A673 (cell line): Measurements from ENCODE around the gene ATP5F1C. TPM values are rescaled to one million over a fixed set of nuclear protein-coding genes. Genes with fewer than 3 reads are reported as not detected.

ENCODE experiments used
- BruUV-seq: library from RNA; stranded (reverse); fragments of 400-500 nt; replicated peaks from 2 replicates; lab custom pipeline; 2021; lab: Mats Ljungman, UMichigan
- CTCF ChIA-PET: fragments of 300-600 bp; sonication (Branson Sonifier 250); formaldehyde crosslinking; loops from one replicate; lab custom pipeline; 2022; ENCODE audit warnings: antibody characterized with exemption; lab: Charles Lee
- POLR2A ChIA-PET: fragments of 300-600 bp; sonication (Branson Sonifier 250); formaldehyde crosslinking; loops from one replicate; lab custom pipeline; 2022; ENCODE audit warnings: antibody characterized with exemption; ENCODE audit not compliant: low non-redundant PET; lab: Charles Lee
- DNase-seq: peaks from one replicate; pipeline ENCODE4 v3.0.0-alpha.2; 2015; ENCODE audit warnings: low spot score
- H3K27ac ChIP-seq: fragments of 200-600 bp; sonication (generic); 2 replicates; pipeline ENCODE4 v1.5.1; 2016; ENCODE audit warnings: mixed run types, low read depth, mild to moderate bottlenecking, mixed read lengths, antibody characterized with exemption, low read length; ENCODE audit not compliant: poor library complexity, severe bottlenecking
- H3K27me3 ChIP-seq: fragments of 200-600 bp; sonication (generic); replicated peaks from 2 replicates; pipeline ENCODE4 v1.6.1; 2017; ENCODE audit warnings: mixed run types, low read depth, mild to moderate bottlenecking, mixed read lengths, antibody characterized with exemption, low read length; ENCODE audit not compliant: insufficient read depth, poor library complexity
- H3K36me3 ChIP-seq: fragments of 200-600 bp; sonication (generic); 2 replicates; pipeline ENCODE4 v1.6.1; 2016; ENCODE audit warnings: mixed run types, mild to moderate bottlenecking, mixed read lengths, antibody characterized with exemption, low read length; ENCODE audit not compliant: insufficient read depth, poor library complexity, severe bottlenecking
- H3K4me1 ChIP-seq: fragments of 200-600 bp; sonication (generic); 2 replicates; pipeline ENCODE4 v1.6.1; 2017; ENCODE audit warnings: mixed run types, mild to moderate bottlenecking, mixed read lengths, antibody characterized with exemption, low read length; ENCODE audit not compliant: insufficient read depth, poor library complexity, severe bottlenecking
- H3K4me3 ChIP-seq: fragments of 200-600 bp; sonication (generic); 2 replicates; pipeline ENCODE4 v1.5.1; 2016; ENCODE audit warnings: low read depth, mixed run types, mild to moderate bottlenecking, mixed read lengths, low read length; ENCODE audit not compliant: poor library complexity, severe bottlenecking
- H3K9me3 ChIP-seq: fragments of 200-600 bp; sonication (generic); 2 replicates; pipeline ENCODE4 v1.6.1; 2016; ENCODE audit warnings: mixed run types, low read depth, mild to moderate bottlenecking, mixed read lengths, antibody characterized with exemption, low read length; ENCODE audit not compliant: poor library complexity, severe bottlenecking
- CTCF ChIP-seq: fragments of 300-800, 200-600 bp; sonication (generic); conservative IDR thresholded peaks from 2 replicates; pipeline ENCODE4 v1.5.1; 2017; ENCODE audit warnings: low read depth, mild to moderate bottlenecking, antibody characterized with exemption, low read length, moderate library complexity, mixed read lengths
- EZH2 ChIP-seq: fragments of 200-600 bp; sonication (generic); IDR thresholded peaks from 2 replicates; pipeline ENCODE4 v1.6.1; 2017; ENCODE audit warnings: borderline replicate concordance, low read depth, mild to moderate bottlenecking, mixed read lengths, antibody characterized with exemption, low read length; ENCODE audit not compliant: poor library complexity, severe bottlenecking
- intact Hi-C: fragments of 100-400 bp; cut with micrococcal nuclease; formaldehyde crosslinking; loops from one replicate; pipeline ENCODE4 v1.10.0; 2022; ENCODE audit not compliant: unreplicated experiment
- total RNA-seq: library from RNA; stranded (reverse); gene quantifications from 2 replicates; pipeline ENCODE4 v1.2.3, GENCODE V29; 2021

The ATP5F1C gene
- total RNA-seq, 1 experiment from 2014 or later: 401 TPM

GRCh38 chr10:7834262-7834661, 46.3 kb downstream of the ATP5F1C start:
- no peak overlapping the region for H3K4me3 ChIP-seq
- no peak for DNase-seq
- ChIA-PET POLR2A (no interaction called here), CTCF (no interaction called here)
- H3K4me1 ChIP-seq: no peaks in the 10 kb centered on the region
- no TSS peak for BruUV-seq
- H3K27me3 ChIP-seq: no peaks in the 10 kb centered on the region
- TF ChIP-seq CTCF (no peak), EZH2 (no peak)
- no peaks in the 10 kb centered on the region for H3K36me3 ChIP-seq
- H3K9me3 ChIP-seq: no peaks in the 10 kb centered on the region
- H3K27ac ChIP-seq: no peak overlapping the region
- intact Hi-C loops: no loop called here

GRCh38 chr10:7836571-7836970, 48.6 kb downstream of the ATP5F1C start:
- H3K36me3 ChIP-seq: no peaks in the 10 kb centered on the region
- ChIA-PET CTCF (no interaction called here), POLR2A (interaction anchor here (0.5 kb wide), 1 partner anchor 31 kb away, joined by 4 read pairs; no protein-coding TSS in a partner anchor)
- H3K27ac ChIP-seq: no peak overlapping the region
- H3K4me3 ChIP-seq: no peak overlapping the region
- DNase-seq: no peak
- no peaks in the 10 kb centered on the region for H3K4me1 ChIP-seq
- TF ChIP-seq EZH2 (no peak), CTCF (no peak)
- H3K27me3 ChIP-seq: no peaks in the 10 kb centered on the region
- intact Hi-C loops: no loop called here
- no TSS peak for BruUV-seq
- no peaks in the 10 kb centered on the region for H3K9me3 ChIP-seq

- no peaks in the 10 kb centered on the region for H3K36me3 ChIP-seq
- TF ChIP-seq EZH2: no peak
- no peak for TF ChIP-seq CTCF
- no peak overlapping the region for H3K27ac ChIP-seq
- DNase-seq: no peak
- no TSS peak for BruUV-seq
- no peaks in the 10 kb centered on the region for H3K4me1 ChIP-seq
- ChIA-PET POLR2A (no interaction called here), CTCF (no interaction called here)
- H3K4me3 ChIP-seq: no peak overlapping the region
- intact Hi-C loops: no loop called here
- H3K9me3 ChIP-seq: no peaks in the 10 kb centered on the region
- H3K27me3 ChIP-seq: no peaks in the 10 kb centered on the region
Observed at GRCh38 chr10:7846591-7846990, 58.6 kb downstream of the ATP5F1C start.
